GM18868 (cell line): ENCODE data around the gene EYS.
"Not testable (repeated sequence)": the region's sequence is repeated elsewhere in the genome, so short reads cannot be mapped to it uniquely, and the experiment has no call there.

ENCODE experiments used
- ATAC-seq: cut with Tn5 transposase; IDR thresholded peaks from one replicate; pipeline ENCODE4 v1.9.1; 2021; ENCODE audit warnings: mild to moderate bottlenecking, moderate library complexity; ENCODE audit not compliant: unreplicated experiment

EYS gene

GRCh38 chr6:64504503-64504902, 1202.5 kb downstream of the EYS start:
- no peak for ATAC-seq

GRCh38 chr6:64502801-64503200, 1204.2 kb downstream of the EYS start:
- ATAC-seq = no peak

GRCh38 chr6:64497634-64498033, 1209.4 kb downstream of the EYS start:
- no peak for ATAC-seq

GRCh38 chr6:64489763-64490162, 1217.3 kb downstream of the EYS start:
- ATAC-seq = no peak

- ATAC-seq = no peak
These were observed 1220.3 kb downstream of the EYS start for GRCh38 chr6:64486578-64487351.

- no peak for ATAC-seq
These were observed 1223.0 kb downstream of the EYS start for GRCh38 chr6:64483956-64484499.

- no peak for ATAC-seq
These were observed 1224.4 kb downstream of the EYS start for GRCh38 chr6:64482631-64483030.

GRCh38 chr6:64479134-64479533, 1227.9 kb downstream of the EYS start:
- no peak for ATAC-seq

- no peak for ATAC-seq
These were observed 1229.6 kb downstream of the EYS start for GRCh38 chr6:64477391-64477790.

GRCh38 chr6:64476935-64477334, 1230.1 kb downstream of the EYS start:
- ATAC-seq = no peak

- not testable (repeated sequence) for ATAC-seq
These were observed 1237.6 kb downstream of the EYS start for GRCh38 chr6:64469405-64469804.

GRCh38 chr6:64467656-64468055, 1239.4 kb downstream of the EYS start:
- no peak for ATAC-seq

- ATAC-seq = no peak
These were observed 1247.5 kb downstream of the EYS start for GRCh38 chr6:64459411-64459944.

GRCh38 chr6:64448101-64448500, 1258.9 kb downstream of the EYS start:
- ATAC-seq = not testable (repeated sequence)

GRCh38 chr6:64445038-64445437, 1262.0 kb downstream of the EYS start:
- ATAC-seq = no peak

- no peak for ATAC-seq
These were observed 1267.8 kb downstream of the EYS start for GRCh38 chr6:64439274-64439673.

- no peak for ATAC-seq
These were observed 1269.0 kb downstream of the EYS start for GRCh38 chr6:64437996-64438395.

GRCh38 chr6:64429926-64430325, 1277.1 kb downstream of the EYS start:
- no peak for ATAC-seq

GRCh38 chr6:64428186-64428585, 1278.8 kb downstream of the EYS start:
- ATAC-seq = no peak

- no peak for ATAC-seq
These were observed 1291.1 kb downstream of the EYS start for GRCh38 chr6:64415926-64416325.

- no peak for ATAC-seq
These were observed 1295.8 kb downstream of the EYS start for GRCh38 chr6:64411226-64411625.

- ATAC-seq = no peak
These were observed 1297.1 kb downstream of the EYS start for GRCh38 chr6:64409948-64410347.
